Loucy (cell line): Measurements from ENCODE around the gene FAM83D.

ENCODE experiments used
- H2AFZ ChIP-seq: fragments of 200-600 bp; sonication (generic); 2 replicates; pipeline ENCODE4 v1.6.0; 2016; ENCODE audit warnings: antibody characterized with exemption, mild to moderate bottlenecking, low read length, moderate library complexity
- H3F3A ChIP-seq: fragments of 200-600 bp; 2 replicates; pipeline ENCODE4 v1.6.0; 2016; ENCODE audit warnings: antibody characterized with exemption, low read depth, mild to moderate bottlenecking
- H3K27me3 ChIP-seq: fragments of 200-600 bp; sonication (generic); 2 replicates; pipeline ENCODE4 v1.6.1; 2014; ENCODE audit warnings: low read length, mild to moderate bottlenecking; ENCODE audit not compliant: insufficient read depth, poor library complexity, severe bottlenecking
- H3K36me3 ChIP-seq: fragments of 200-600 bp; sonication (generic); 2 replicates; pipeline ENCODE4 v1.6.1; 2016; ENCODE audit warnings: low read length; ENCODE audit not compliant: insufficient read depth
- H3K4me1 ChIP-seq: fragments of 200-600 bp; sonication (generic); 2 replicates; pipeline ENCODE4 v1.5.1; 2014; ENCODE audit warnings: low read length, mild to moderate bottlenecking; ENCODE audit not compliant: insufficient read depth, poor library complexity, severe bottlenecking
- H3K4me2 ChIP-seq: fragments of 200-600 bp; sonication (generic); 2 replicates; pipeline ENCODE4 v1.6.0; 2014; ENCODE audit warnings: antibody characterized with exemption, low read length, low read depth, mild to moderate bottlenecking; ENCODE audit not compliant: poor library complexity, severe bottlenecking
- H3K4me3 ChIP-seq: fragments of 200-600 bp; sonication (generic); 2 replicates; pipeline ENCODE4 v1.5.1; 2014; ENCODE audit warnings: low read length, mild to moderate bottlenecking, mixed read lengths; ENCODE audit not compliant: poor library complexity, severe bottlenecking
- H3K79me2 ChIP-seq: fragments of 200-600 bp; sonication (generic); 2 replicates; pipeline ENCODE4 v1.6.1; 2014; ENCODE audit warnings: low read length; ENCODE audit not compliant: insufficient read depth
- H3K9ac ChIP-seq: fragments of 200-600 bp; sonication (generic); 2 replicates; pipeline ENCODE4 v1.6.0; 2014; ENCODE audit warnings: mild to moderate bottlenecking, low read depth, low read length, moderate library complexity; ENCODE audit not compliant: poor library complexity, severe bottlenecking
- H3K9me2 ChIP-seq: fragments of 200-600 bp; sonication (generic); replicated peaks from 2 replicates; pipeline ENCODE4 v1.6.1; 2016; ENCODE audit warnings: low read depth, low read length, mixed read lengths
- H3K9me3 ChIP-seq: fragments of 200-600 bp; sonication (generic); 2 replicates; pipeline ENCODE4 v1.6.1; 2014; ENCODE audit warnings: mild to moderate bottlenecking, antibody characterized with exemption, low read length, low read depth; ENCODE audit not compliant: insufficient read depth
- H4K20me1 ChIP-seq: fragments of 200-600 bp; sonication (generic); 2 replicates; pipeline ENCODE4 v1.6.0; 2014; ENCODE audit warnings: antibody characterized with exemption, low read length, mild to moderate bottlenecking; ENCODE audit not compliant: insufficient read depth, poor library complexity, severe bottlenecking
- CTCF ChIP-seq: fragments of 200-600 bp; sonication (generic); conservative IDR thresholded peaks from 2 replicates; pipeline ENCODE4 v1.5.1; 2014; ENCODE audit warnings: mild to moderate bottlenecking, antibody characterized with exemption, low read length
- EZH2phosphoT487 ChIP-seq: fragments of 200-600 bp; IDR thresholded peaks from 2 replicates; pipeline ENCODE4 v1.6.1; 2018; ENCODE audit warnings: antibody characterized with exemption, mild to moderate bottlenecking, moderate library complexity, borderline replicate concordance

The FAM83D gene

GRCh38 chr20:38982291-38982690 is 56.1 kb downstream of the FAM83D start:
- no peak overlapping the region for H3K9ac ChIP-seq
- H3K4me1 ChIP-seq: peaks cover 21% of the 10 kb centered on the region
- H3K4me2 ChIP-seq: peak overlapping the region; percentile 44
- H3F3A ChIP-seq: no peaks in the 10 kb centered on the region
- no peaks in the 10 kb centered on the region for H3K9me3 ChIP-seq
- TF ChIP-seq CTCF: no peak
- no peak for TF ChIP-seq EZH2phosphoT487
- peaks cover 8% of the 10 kb centered on the region for H4K20me1 ChIP-seq
- H2AFZ ChIP-seq: no peak overlapping the region
- peaks cover 8% of the 10 kb centered on the region; the same call in 1 of the 2 replicates for H3K79me2 ChIP-seq
- peaks cover 4% of the 10 kb centered on the region; the same call in 1 of the 2 replicates for H3K36me3 ChIP-seq
- no peaks in the 10 kb centered on the region for H3K27me3 ChIP-seq
- no peak overlapping the region for H3K4me3 ChIP-seq
- H3K9me2 ChIP-seq: no peaks in the 10 kb centered on the region

- no peak overlapping the region for H3K4me3 ChIP-seq
These were observed 58.8 kb downstream of the FAM83D start for GRCh38 chr20:38985060-38985459.

GRCh38 chr20:38985603-38986170 is 59.5 kb downstream of the FAM83D start:
- Histone ChIP-seq H3K27me3 (no peaks in the 10 kb centered on the region), H3K79me2 (no peaks in the 10 kb centered on the region), H3K9me3 (no peaks in the 10 kb centered on the region), H3K4me1 (peaks cover 21% of the 10 kb centered on the region), H3F3A (no peaks in the 10 kb centered on the region), H3K36me3 (peaks cover 21% of the 10 kb centered on the region; the same call in 1 of the 2 replicates), H3K4me3 (no peak overlapping the region), H2AFZ (no peak overlapping the region), H4K20me1 (peaks cover 8% of the 10 kb centered on the region), H3K9ac (no peak overlapping the region), H3K4me2 (no peak overlapping the region), H3K9me2 (no peaks in the 10 kb centered on the region)
- TF ChIP-seq EZH2phosphoT487: no peak
- no peak for TF ChIP-seq CTCF

More at GRCh38 chr20:38985060-38985459, 58.8 kb downstream of the FAM83D start:
- peaks cover 1% of the 10 kb centered on the region; the same call in 1 of the 2 replicates for H3K79me2 ChIP-seq
- TF ChIP-seq EZH2phosphoT487 (no peak), CTCF (no peak)
- H3K4me2 ChIP-seq: no peak overlapping the region
- peaks cover 18% of the 10 kb centered on the region; the same call in 1 of the 2 replicates for H3K36me3 ChIP-seq
- H2AFZ ChIP-seq: no peak overlapping the region
- H3K4me1 ChIP-seq: peaks cover 21% of the 10 kb centered on the region
- no peaks in the 10 kb centered on the region for H3K9me2 ChIP-seq
- no peaks in the 10 kb centered on the region for H3K27me3 ChIP-seq
- peaks cover 8% of the 10 kb centered on the region for H4K20me1 ChIP-seq
- no peaks in the 10 kb centered on the region for H3F3A ChIP-seq
- no peaks in the 10 kb centered on the region for H3K9me3 ChIP-seq
- no peak overlapping the region for H3K9ac ChIP-seq
